HEK293 (cell line): ENCODE results near the gene SIKE1.

Experiments used
- CTCF ChIA-PET: fragments of 350-600 bp; formaldehyde crosslinking; extraction: SDS; loops from one replicate; lab custom pipeline; 2021; ENCODE audit warnings: antibody characterized with exemption; lab: Yijun Ruan, JAX
- POLR2A ChIA-PET: fragments of 300-600 bp; formaldehyde crosslinking; extraction: SDS; loops from one replicate; lab custom pipeline; 2020; ENCODE audit warnings: antibody characterized with exemption, inconsistent platforms; lab: Yijun Ruan, JAX
- H3K27ac ChIP-seq: fragments of 200-500 bp; sonication (Bioruptor generic); 2 replicates; pipeline ENCODE4 v1.5.1; 2014; ENCODE audit warnings: low read depth, low read length, control low read depth, inconsistent platforms; ENCODE audit errors: extremely low read depth
- H3K36me3 ChIP-seq, 2 experiments: fragments of 200-500 bp in 1 of 2; sonication (Bioruptor generic) in 1 of 2; 1 replicate in 1 of 2; 2 replicates in 1 of 2; pipeline ENCODE4 v1.5.1; 2014 to 2017; ENCODE audit warnings: inconsistent platforms in 2 of 2, low read length in 2 of 2; ENCODE audit not compliant: control insufficient read depth in 2 of 2, insufficient read depth in 1 of 2
- H3K4me1 ChIP-seq: fragments of 200-500 bp; sonication (Bioruptor generic); 2 replicates; pipeline ENCODE4 v1.5.1; 2014; ENCODE audit warnings: mild to moderate bottlenecking, low read length, inconsistent platforms; ENCODE audit not compliant: control insufficient read depth, insufficient read depth
- H3K4me3 ChIP-seq: 2 replicates; pipeline ENCODE4 v1.5.1; 2011; ENCODE audit warnings: low read depth, mild to moderate bottlenecking, control low read depth, low read length, moderate library complexity
- H3K9me3 ChIP-seq: fragments of 200-500 bp; sonication (Bioruptor generic); 2 replicates; pipeline ENCODE4 v1.5.1; 2014; ENCODE audit warnings: low read depth, low read length, inconsistent platforms; ENCODE audit not compliant: control insufficient read depth, insufficient read depth
- BCL11A ChIP-seq: fragments of 450-650 bp; formaldehyde crosslinking; IDR thresholded peaks from 2 replicates; pipeline ENCODE4 v1.5.1; 2016; ENCODE audit warnings: low read depth, missing biosample characterization, missing genetic modification characterization
- KLF1 ChIP-seq: fragments of 450-650 bp; formaldehyde crosslinking; IDR thresholded peaks from 2 replicates; pipeline ENCODE4 v1.5.1; 2016; ENCODE audit warnings: missing biosample characterization, missing genetic modification characterization
- KLF7 ChIP-seq: fragments of 450-650 bp; formaldehyde crosslinking; IDR thresholded peaks from 2 replicates; pipeline ENCODE4 v1.5.1; 2016; ENCODE audit warnings: missing biosample characterization, missing genetic modification characterization, borderline replicate concordance
- MZF1 ChIP-seq: fragments of 450-650 bp; formaldehyde crosslinking; IDR thresholded peaks from 2 replicates; pipeline ENCODE4 v1.5.1; 2017; ENCODE audit warnings: missing biosample characterization, missing genetic modification characterization, borderline replicate concordance
- PRDM1 ChIP-seq: fragments of 450-650 bp; formaldehyde crosslinking; IDR thresholded peaks from 2 replicates; pipeline ENCODE4; 2016; ENCODE audit warnings: missing biosample characterization, missing genetic modification characterization
- SCRT2 ChIP-seq: fragments of 450-650 bp; formaldehyde crosslinking; IDR thresholded peaks from 2 replicates; pipeline ENCODE4 v1.5.1; 2016; ENCODE audit warnings: missing biosample characterization, missing genetic modification characterization
- SP3 ChIP-seq: fragments of 450-650 bp; formaldehyde crosslinking; IDR thresholded peaks from 2 replicates; pipeline ENCODE4 v1.5.1; 2016; ENCODE audit warnings: missing biosample characterization, missing genetic modification characterization
- ZNF10 ChIP-seq: fragments of 450-650 bp; formaldehyde crosslinking; IDR thresholded peaks from 2 replicates; pipeline ENCODE4 v1.5.1; 2017; ENCODE audit warnings: missing biosample characterization, missing genetic modification characterization
- ZNF138 ChIP-seq: fragments of 450-650 bp; formaldehyde crosslinking; IDR thresholded peaks from 2 replicates; pipeline ENCODE4 v1.5.1; 2016; ENCODE audit warnings: missing biosample characterization, missing genetic modification characterization, borderline replicate concordance
- ZNF324 ChIP-seq: fragments of 450-650 bp; formaldehyde crosslinking; IDR thresholded peaks from 2 replicates; pipeline ENCODE4 v1.5.1; 2016; ENCODE audit warnings: missing biosample characterization, missing genetic modification characterization
- ZNF350 ChIP-seq: fragments of 450-650 bp; formaldehyde crosslinking; IDR thresholded peaks from 2 replicates; pipeline ENCODE4 v1.5.0; 2017; ENCODE audit warnings: missing biosample characterization, mild to moderate bottlenecking, missing genetic modification characterization
- ZNF561 ChIP-seq: fragments of 450-650 bp; IDR thresholded peaks from 2 replicates; pipeline ENCODE4 v1.5.1; 2018; ENCODE audit warnings: missing biosample characterization, missing genetic modification characterization, borderline replicate concordance
- ZNF792 ChIP-seq: fragments of 450-650 bp; formaldehyde crosslinking; IDR thresholded peaks from 2 replicates; pipeline ENCODE4 v1.5.1; 2016; ENCODE audit warnings: missing biosample characterization, missing genetic modification characterization
- TF ChIP-seq, protein P1 (sequence below): fragments of 450-650 bp; formaldehyde crosslinking; IDR thresholded peaks from 2 replicates; pipeline ENCODE4 v1.5.1; 2017; ENCODE audit warnings: missing biosample characterization, missing genetic modification characterization
- TF ChIP-seq, protein P2 (sequence below): fragments of 450-650 bp; formaldehyde crosslinking; IDR thresholded peaks from 2 replicates; pipeline ENCODE4; 2016; ENCODE audit warnings: missing biosample characterization, missing genetic modification characterization

The SIKE1 gene

DNA sequence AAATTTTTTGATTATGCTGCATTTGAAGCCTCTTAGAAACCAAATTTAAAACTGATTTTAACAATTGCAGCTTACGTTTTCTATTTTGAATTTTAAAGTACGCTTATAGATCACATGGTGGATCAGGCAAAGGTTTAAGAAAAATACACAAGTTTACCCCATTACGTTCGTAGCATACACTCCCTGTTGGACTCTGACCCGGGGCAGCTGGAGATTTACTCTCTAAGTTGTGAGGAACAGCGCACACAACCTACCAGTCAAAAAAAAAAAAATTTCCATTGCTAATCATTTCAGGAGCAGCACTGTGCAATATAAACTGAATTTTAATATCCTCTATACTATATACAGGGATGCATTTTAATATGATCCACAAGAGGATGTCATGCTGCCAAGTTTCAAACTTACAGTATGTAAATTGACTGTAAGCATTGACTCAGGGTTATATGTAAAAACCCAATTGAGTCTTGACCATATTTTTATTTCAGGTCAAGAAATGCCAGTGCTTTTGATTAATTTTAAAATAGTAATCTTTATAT, 43.1 kb downstream of the SIKE1 start:
- no peaks in the 10 kb centered on the region for H3K4me1 ChIP-seq
- no peaks in the 10 kb centered on the region for H3K9me3 ChIP-seq
- H3K4me3 ChIP-seq = no peak overlapping the region
- peaks cover 59 to 92% of the 10 kb centered on the region in 2 experiments for H3K36me3 ChIP-seq
- TF ChIP-seq ZNF138 (no peak), ZNF561 (no peak), SP3 (tag by site-specific recombination) (no peak), MZF1 (tag by site-specific recombination) (no peak), ZNF10 (tag by site-specific recombination) (no peak), ZNF792 (no peak)
- TF ChIP-seq, protein P1, sequence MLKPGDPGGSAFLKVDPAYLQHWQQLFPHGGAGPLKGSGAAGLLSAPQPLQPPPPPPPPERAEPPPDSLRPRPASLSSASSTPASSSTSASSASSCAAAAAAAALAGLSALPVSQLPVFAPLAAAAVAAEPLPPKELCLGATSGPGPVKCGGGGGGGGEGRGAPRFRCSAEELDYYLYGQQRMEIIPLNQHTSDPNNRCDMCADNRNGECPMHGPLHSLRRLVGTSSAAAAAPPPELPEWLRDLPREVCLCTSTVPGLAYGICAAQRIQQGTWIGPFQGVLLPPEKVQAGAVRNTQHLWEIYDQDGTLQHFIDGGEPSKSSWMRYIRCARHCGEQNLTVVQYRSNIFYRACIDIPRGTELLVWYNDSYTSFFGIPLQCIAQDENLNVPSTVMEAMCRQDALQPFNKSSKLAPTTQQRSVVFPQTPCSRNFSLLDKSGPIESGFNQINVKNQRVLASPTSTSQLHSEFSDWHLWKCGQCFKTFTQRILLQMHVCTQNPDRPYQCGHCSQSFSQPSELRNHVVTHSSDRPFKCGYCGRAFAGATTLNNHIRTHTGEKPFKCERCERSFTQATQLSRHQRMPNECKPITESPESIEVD (tag by site-specific recombination) = no peak
- ChIA-PET POLR2A (interaction anchor here (0.7 kb wide), 1 partner anchor 20 kb away, joined by 4 read pairs; no protein-coding TSS in a partner anchor), CTCF (interaction anchor here (0.6 to 1.5 kb wide), 2 partner anchors 13 to 391 kb away, joined by 3 to 10 read pairs; no protein-coding TSS in a partner anchor)
- no peak overlapping the region for H3K27ac ChIP-seq

DNA sequence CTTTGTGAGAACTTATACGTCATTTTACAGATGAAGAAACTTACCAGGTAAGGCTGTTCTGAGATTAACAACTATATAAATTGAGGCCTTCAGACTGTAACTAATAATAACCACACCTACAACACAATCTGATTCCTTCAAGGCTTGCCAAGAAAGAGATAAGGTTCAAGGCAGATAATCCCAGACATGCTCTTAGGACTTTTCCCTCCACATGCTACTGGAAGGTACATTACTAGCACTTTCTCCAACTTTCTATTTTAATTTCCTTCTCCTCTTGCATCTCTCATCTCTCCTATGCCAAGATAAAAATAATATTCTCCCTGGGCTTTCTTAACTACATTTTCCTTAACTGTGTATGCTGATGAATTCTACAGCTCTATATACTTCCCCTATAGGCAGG, 45.0 kb downstream of the SIKE1 start:
- ChIA-PET POLR2A (no interaction called here), CTCF (no interaction called here)
- Histone ChIP-seq H3K4me1 (no peaks in the 10 kb centered on the region), H3K36me3 (peaks cover 70 to 96% of the 10 kb centered on the region in 2 experiments), H3K4me3 (no peak overlapping the region), H3K27ac (no peak overlapping the region), H3K9me3 (no peaks in the 10 kb centered on the region)
- TF ChIP-seq SCRT2 (tag by site-specific recombination) (no peak), PRDM1 (tag by site-specific recombination) (peak; percentile 55; the same call in 1 of the 2 replicates), SP3 (tag by site-specific recombination) (no peak), ZNF324 (no peak)

DNA sequence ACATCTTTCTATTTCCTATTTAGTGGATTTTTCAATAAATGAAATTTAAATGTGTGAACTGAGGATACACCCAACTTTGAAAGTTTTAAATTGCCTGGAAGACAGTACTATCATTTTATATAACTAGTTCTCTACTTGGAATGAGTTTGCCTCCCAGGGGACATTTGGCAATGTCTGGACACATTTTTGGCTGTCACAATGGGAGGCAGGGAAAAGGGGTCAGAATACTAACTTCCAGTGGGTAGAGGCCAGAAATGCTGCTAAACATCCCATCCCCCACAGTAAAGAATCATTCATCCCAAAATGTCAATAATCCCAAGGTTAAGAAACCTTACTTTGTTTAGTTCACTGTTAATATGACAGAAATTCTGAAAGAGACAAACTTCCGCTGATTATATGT, 50.7 kb downstream of the SIKE1 start:
- CTCF ChIA-PET = no interaction called here
- peaks cover 79 to 100% of the 10 kb centered on the region in 2 experiments for H3K36me3 ChIP-seq
- H3K9me3 ChIP-seq = no peaks in the 10 kb centered on the region
- H3K27ac ChIP-seq = no peak overlapping the region
- no peaks in the 10 kb centered on the region for H3K4me1 ChIP-seq
- TF ChIP-seq, protein P2, sequence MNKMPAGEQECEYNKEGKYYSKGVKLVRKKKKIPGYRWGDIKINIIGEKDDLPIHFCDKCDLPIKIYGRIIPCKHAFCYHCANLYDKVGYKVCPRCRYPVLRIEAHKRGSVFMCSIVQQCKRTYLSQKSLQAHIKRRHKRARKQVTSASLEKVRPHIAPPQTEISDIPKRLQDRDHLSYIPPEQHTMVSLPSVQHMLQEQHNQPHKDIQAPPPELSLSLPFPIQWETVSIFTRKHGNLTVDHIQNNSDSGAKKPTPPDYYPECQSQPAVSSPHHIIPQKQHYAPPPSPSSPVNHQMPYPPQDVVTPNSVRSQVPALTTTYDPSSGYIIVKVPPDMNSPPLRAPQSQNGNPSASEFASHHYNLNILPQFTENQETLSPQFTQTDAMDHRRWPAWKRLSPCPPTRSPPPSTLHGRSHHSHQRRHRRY (tag by site-specific recombination) = no peak
- POLR2A ChIA-PET = no interaction called here
- no peak overlapping the region for H3K4me3 ChIP-seq

DNA sequence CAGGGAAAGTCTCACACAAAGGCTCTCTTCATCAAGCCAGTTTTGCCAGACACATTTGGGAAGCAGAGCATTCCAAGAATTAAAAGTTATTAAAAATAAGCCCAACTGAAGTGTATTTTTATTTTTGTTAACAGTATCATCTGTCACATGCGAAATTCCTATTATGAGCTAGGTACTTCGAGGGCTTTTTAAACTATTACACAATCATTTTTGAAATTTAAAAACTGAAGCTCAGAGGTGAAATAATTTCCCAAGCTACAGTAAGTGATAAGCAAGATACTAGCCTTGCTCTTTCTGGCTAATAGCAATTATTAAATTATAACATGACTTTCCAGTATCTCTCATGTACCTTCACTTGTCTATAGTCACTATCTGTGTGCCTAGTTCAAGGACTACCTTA, 51.9 kb downstream of the SIKE1 start:
- TF ChIP-seq KLF7 (tag by site-specific recombination) (no peak), ZNF350 (tag by site-specific recombination) (no peak), BCL11A (no peak), KLF1 (tag by site-specific recombination) (no peak)
- H3K4me3 ChIP-seq = no peak overlapping the region
- no peak overlapping the region for H3K27ac ChIP-seq
- ChIA-PET CTCF (interaction anchor here (0.7 kb wide), 1 partner anchor 28 kb away, joined by 3 read pairs; no protein-coding TSS in a partner anchor), POLR2A (no interaction called here)
- no peaks in the 10 kb centered on the region for H3K4me1 ChIP-seq
- H3K36me3 ChIP-seq = peaks cover 80 to 100% of the 10 kb centered on the region in 2 experiments
- no peaks in the 10 kb centered on the region for H3K9me3 ChIP-seq
